Measurements from ENCODE around the gene CCL25. TPM values are rescaled to one million over a fixed set of nuclear protein-coding genes. Genes with fewer than 3 reads are reported as not detected.

CCL25 gene
- total and polyA plus RNA-seq, 2 of the 13 experiments (the other 11 are each of a cell fraction or from before 2014, with no cell fraction given): not detected

DNA sequence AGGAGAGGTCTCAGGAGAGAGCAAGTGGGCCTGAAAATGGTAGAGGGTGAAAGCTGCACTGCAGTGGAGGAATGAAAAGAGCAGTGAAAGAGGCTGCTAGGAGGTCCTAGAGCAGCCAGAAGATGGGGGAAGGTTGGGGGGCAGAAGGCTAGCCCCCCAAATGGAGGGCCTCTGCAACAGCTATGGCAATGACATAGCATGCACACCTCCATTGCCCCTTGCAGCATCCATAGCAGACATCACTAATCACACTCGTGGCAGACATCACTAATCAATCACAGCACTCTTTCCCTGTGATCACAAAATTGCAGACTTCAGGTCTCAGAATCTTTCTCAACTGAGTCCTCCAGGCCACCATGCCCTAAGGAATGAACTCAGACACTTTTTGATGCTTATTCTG, 21.9 kb downstream of the CCL25 start (continued):
- TF ChIP-seq ZNF605 (CRISPR knock-in tag; IDR thresholded peaks at IDR 0.05) (no peak), ZNF776 (CRISPR knock-in tag; IDR thresholded peaks at IDR 0.05) (no peak), SETDB1 (CRISPR knock-in tag; IDR thresholded peaks at IDR 0.05; ENCODE audit: borderline replicate concordance) (0 out of 2 replicates have a peak, but pooled peaks have one; percentile 18)

DNA sequence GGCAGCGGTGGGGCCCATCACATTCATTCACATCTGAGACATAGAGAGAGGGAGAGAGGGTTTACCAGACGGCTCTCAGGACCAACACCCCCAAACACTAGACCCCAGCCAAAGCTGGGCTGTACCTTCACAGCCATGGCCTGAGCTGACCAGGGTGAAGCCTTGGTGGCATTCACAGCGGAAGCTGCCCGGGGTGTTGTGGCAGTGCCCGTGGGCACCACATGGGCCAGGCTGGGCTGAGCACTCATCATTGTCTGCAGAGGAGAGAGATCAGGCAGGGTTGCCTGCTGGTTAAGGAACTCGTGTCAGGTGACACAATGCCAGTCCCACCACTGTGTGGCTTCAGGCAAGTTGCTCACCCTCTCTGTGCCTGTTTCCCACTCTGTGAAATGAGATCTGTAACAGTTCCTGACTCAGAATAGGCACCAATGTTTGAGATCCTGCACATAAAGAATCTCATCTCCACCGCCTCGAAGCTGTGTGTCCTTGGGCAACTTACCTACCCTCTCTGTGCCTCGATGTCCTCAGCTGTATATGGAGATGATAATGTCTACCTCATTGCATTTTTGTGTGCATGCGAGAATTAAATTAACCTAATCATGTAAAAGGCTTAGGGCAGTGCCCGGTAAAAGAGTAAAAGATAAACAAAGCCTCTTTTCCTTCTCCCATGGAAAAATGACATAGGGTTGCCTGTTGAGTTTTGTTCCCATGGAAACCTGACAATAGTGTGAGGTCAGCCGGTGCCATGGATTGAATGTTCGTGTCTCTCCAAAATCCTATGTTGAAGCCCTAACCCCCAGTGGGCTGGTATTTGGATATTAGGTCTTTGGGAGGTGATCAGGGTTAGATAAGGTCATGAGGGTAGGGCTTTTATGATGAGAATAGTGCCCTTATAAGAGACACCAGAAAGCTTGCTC, 22.9 kb downstream of the CCL25 start:
- TF ChIP-seq ZNF768 (CRISPR knock-in tag; IDR thresholded peaks at IDR 0.05): peak; percentile 93
- TF ChIP-seq ZBTB8A (CRISPR knock-in tag; IDR thresholded peaks at IDR 0.05; ENCODE audit: borderline replicate concordance, low read depth): no peak
- no peak for TF ChIP-seq NR2C2 (CRISPR knock-in tag; IDR thresholded peaks at IDR 0.05; ENCODE audit: borderline replicate concordance)
- peak; percentile 59 for TF ChIP-seq ZMYM3 (CRISPR knock-in tag; IDR thresholded peaks at IDR 0.05)
- 0 out of 2 replicates have a peak, but pooled peaks have one; percentile 54 for TF ChIP-seq HNRNPL (IDR thresholded peaks at IDR 0.05; ENCODE audit: low read depth, low read length)
- TF ChIP-seq ZNF3 (CRISPR knock-in tag; IDR thresholded peaks at IDR 0.05): no peak
- no peak for TF ChIP-seq CENPX (CRISPR knock-in tag; IDR thresholded peaks at IDR 0.05)
- TF ChIP-seq FOXA1 (IDR thresholded peaks at IDR 0.05): no peak
- TF ChIP-seq FOXA1 (CRISPR knock-in tag; IDR thresholded peaks at IDR 0.05): no peak
- Histone ChIP-seq H3K27me3 (ENCODE audit: control insufficient read depth in 1 of 2, insufficient read depth in 2 of 2, low read length in 2 of 2) (no peaks in the 10 kb centered on the region; a peak in 1 of 5 replicates), H3K4me2 (ENCODE audit: low read depth, low read length) (no peak overlapping the region), H3K4me1 (ENCODE audit: insufficient read depth, low read length) (peaks cover 13% of the 10 kb centered on the region), H3K79me2 (ENCODE audit: insufficient read depth, low read length) (no peaks in the 10 kb centered on the region), H3K36me3 (replicated peaks in 1 of 2; ENCODE audit: control insufficient read depth in 1 of 2, insufficient read depth in 2 of 2, low read length in 2 of 2) (no peaks in the 10 kb centered on the region), H4K20me1 (ENCODE audit: insufficient read depth, low read length) (no peaks in the 10 kb centered on the region), H3K4me3 (replicated peaks in 1 of 3; ENCODE audit: insufficient read depth in 1 of 3, low read depth in 2 of 3, low read length in 3 of 3) (no peak overlapping the region), H3K9me3 (ENCODE audit: low read length) (peaks cover 5% of the 10 kb centered on the region; the same call in 1 of the 2 replicates), H2AFZ (ENCODE audit: low read length) (no peak overlapping the region), H3K27ac (ENCODE audit: extremely low read length, insufficient read depth, low read length) (no peak overlapping the region), H3K9ac (ENCODE audit: insufficient read depth, low read depth, low read length) (no peak overlapping the region)
- in situ Hi-C loops (cut with HindIII; ENCODE audit: extremely low pct_ligation_motif_present, low pct_unique_long_range_greater_than_20kb) (no loop called here), intact Hi-C loops (cut with micrococcal nuclease; ENCODE audit: unreplicated experiment) (no loop called here)
- ATAC-seq (no peak), FAIRE-seq (no peak), DNase-seq (ENCODE audit: low spot score) (no peak)
- 66% methylated on average over 10 of the region's 13 CpGs for WGBS (ENCODE audit: low lambda C conversion rate)
- ChIA-PET POLR2A (interaction anchor here (1.1 kb wide), 1 partner anchor 10 kb away, joined by 3 read pairs; no protein-coding TSS in a partner anchor), CTCF (ENCODE audit: low intra/inter-chr PET ratio, low total read pairs) (no interaction called here)
- BruUV-seq (replicated peaks): no TSS peak

All from HepG2 (cell line).